Breast epithelium (tissue), 4 donors: ENCODE data around the gene CCDC47. TPM values are rescaled to one million over a fixed set of nuclear protein-coding genes. Genes with fewer than 3 reads are reported as not detected.

ENCODE experiments used
- DNase-seq, 2 donors: peaks; one replicate each; pipeline ENCODE4 v3.0.0-alpha.2; 2019; ENCODE audit warnings: low spot score in 2 of 2
- H3K27ac ChIP-seq, 2 donors: fragments of 200-600 bp; sonication (generic) in 1 of 2; one replicate each; pipeline ENCODE4 v1.5.1; 2016 to 2019; ENCODE audit warnings: mild to moderate bottlenecking in 1 of 2
- H3K27me3 ChIP-seq, 2 donors: fragments of 200-600 bp; sonication (generic) in 1 of 2; one replicate each; pipeline versions ENCODE4 v1.5.1 to v1.6.0; 2017 to 2019; ENCODE audit warnings: control low read depth in 1 of 2, mild to moderate bottlenecking in 1 of 2
- H3K36me3 ChIP-seq: fragments of 200-600 bp; one replicate; pipeline ENCODE4 v1.5.1; 2019
- H3K4me1 ChIP-seq, 2 donors: fragments of 200-600 bp; sonication (generic); one replicate each; pipeline ENCODE4 v1.5.1; 2016 to 2019; ENCODE audit warnings: control low read depth in 1 of 2
- H3K4me3 ChIP-seq, 3 donors: fragments of 200-600 bp; sonication (generic); 1 replicate in 2 of 3; 2 replicates in 1 of 3; pipeline ENCODE4 v1.5.1; 2016 to 2019; ENCODE audit warnings: mild to moderate bottlenecking in 3 of 3, moderate library complexity in 2 of 3
- H3K9me3 ChIP-seq, 2 donors: fragments of 200-600 bp; sonication (generic) in 1 of 2; one replicate each; pipeline ENCODE4 v1.5.1; 2016 to 2019; ENCODE audit warnings: control low read depth in 1 of 2
- CTCF ChIP-seq, 3 donors: fragments of 450-650 bp; IDR thresholded peaks; one replicate each; pipeline ENCODE4 v1.5.1; 2016 to 2017; ENCODE audit warnings: antibody characterized with exemption in 3 of 3, mild to moderate bottlenecking in 3 of 3, moderate library complexity in 3 of 3
- POLR2A ChIP-seq: fragments of 450-650 bp; IDR thresholded peaks from one replicate; pipeline ENCODE4 v1.6.1; 2016; ENCODE audit warnings: antibody characterized with exemption, mild to moderate bottlenecking, moderate library complexity
- POLR2AphosphoS5 ChIP-seq, 3 donors: sonication (generic); formaldehyde crosslinking; IDR thresholded peaks; one replicate each; pipeline ENCODE4 v1.6.1; 2017; ENCODE audit warnings: antibody characterized with exemption in 3 of 3
- intact Hi-C: fragments of 100-400 bp; cut with DNase I; formaldehyde crosslinking; loops from one replicate; pipeline ENCODE4 v1.15.1; 2023; ENCODE audit warnings: low total_unique reads
- total RNA-seq, 3 donors: library from RNA; depleted of rRNA; stranded (reverse); fragments of >200 nt; gene quantifications; one replicate each; pipeline ENCODE4 v1.1.0, GENCODE V29; 2016

Gene CCDC47
- total RNA-seq, 3 donors from 2014 or later: 54.1 to 89.5 (median 81.7) TPM

GRCh38 chr17:63698886-63699637 lies 74.3 kb downstream of the CCDC47 start:
- Histone ChIP-seq H3K9me3 (no peaks in the 10 kb centered on the region), H3K36me3 (no peaks in the 10 kb centered on the region), H3K4me1 (peaks cover 0 to 8% of the 10 kb centered on the region in 2 donors), H3K27me3 (no peaks in the 10 kb centered on the region), H3K27ac (peak overlapping the region; percentile 52 to 65), H3K4me3 (peak overlapping the region; percentile 54 to 69 (median 68))
- DNase-seq: no peak
- intact Hi-C loops: loop anchor here (1.0 to 5.0 kb wide), 2 partner anchors 18 to 138 kb away; no protein-coding TSS in a partner anchor
- TF ChIP-seq POLR2A: no peak
- TF ChIP-seq CTCF (IDR thresholded peaks at IDR 0.05): no peak

- H3K9me3 ChIP-seq: no peaks in the 10 kb centered on the region
- H3K4me3 ChIP-seq: peak overlapping the region; percentile 54 to 69 (median 68)
- H3K27ac ChIP-seq: peak overlapping the region; percentile 52
- H3K27me3 ChIP-seq: no peaks in the 10 kb centered on the region
- TF ChIP-seq POLR2A (no peak), POLR2AphosphoS5 (IDR thresholded peaks at IDR 0.05) (no peak), CTCF (IDR thresholded peaks at IDR 0.05) (no peak)
- H3K36me3 ChIP-seq: no peaks in the 10 kb centered on the region
- no peak for DNase-seq
- H3K4me1 ChIP-seq: peaks cover 0 to 8% of the 10 kb centered on the region in 2 donors
- intact Hi-C loops: loop anchor here (5.0 kb wide), 1 partner anchor 139 kb away; no protein-coding TSS in a partner anchor
Observed at GRCh38 chr17:63698381-63698885, 75.0 kb downstream of the CCDC47 start.

- H3K4me3 ChIP-seq: peak overlapping the region in 2 of 3 donors; percentile 54 to 68
- intact Hi-C loops: loop anchor here (5.0 kb wide), 1 partner anchor 140 kb away; no protein-coding TSS in a partner anchor
- TF ChIP-seq POLR2AphosphoS5 (IDR thresholded peaks at IDR 0.05) (no peak), CTCF (IDR thresholded peaks at IDR 0.05) (peak in 2 of 3 donors; percentile 23 to 44), POLR2A (no peak)
- DNase-seq: no peak
- H3K27ac ChIP-seq: peak overlapping the region; percentile 52
- H3K27me3 ChIP-seq: no peaks in the 10 kb centered on the region
- H3K36me3 ChIP-seq: peaks cover under 1% of the 10 kb centered on the region
- peaks cover 0 to 8% of the 10 kb centered on the region in 2 donors for H3K4me1 ChIP-seq
- no peaks in the 10 kb centered on the region for H3K9me3 ChIP-seq
Observed at GRCh38 chr17:63697341-63698286, 75.8 kb downstream of the CCDC47 start.

GRCh38 chr17:63696381-63696961 lies 76.9 kb downstream of the CCDC47 start:
- TF ChIP-seq POLR2AphosphoS5 (IDR thresholded peaks at IDR 0.05): no peak
- peak in 1 of 3 donors; percentile 25 for TF ChIP-seq CTCF (IDR thresholded peaks at IDR 0.05)
- Histone ChIP-seq H3K27ac (peak overlapping the region; percentile 52), H3K4me1 (peaks cover 0 to 8% of the 10 kb centered on the region in 2 donors)

More at GRCh38 chr17:63696381-63696961, 76.9 kb downstream of the CCDC47 start:
- intact Hi-C loops: loop anchor here (5.0 kb wide), 1 partner anchor 141 kb away; no protein-coding TSS in a partner anchor
- DNase-seq: no peak
- no peaks in the 10 kb centered on the region for H3K27me3 ChIP-seq
- no peaks in the 10 kb centered on the region for H3K9me3 ChIP-seq
- peaks cover 9% of the 10 kb centered on the region for H3K36me3 ChIP-seq
- no peak overlapping the region for H3K4me3 ChIP-seq
